GM21381 (cell line): ENCODE results near the gene TSPO2.
"Not testable (repeated sequence)": the region's sequence is repeated elsewhere in the genome, so short reads cannot be mapped to it uniquely, and the experiment has no call there.

ENCODE experiments used
- ATAC-seq: cut with Tn5 transposase; IDR thresholded peaks from one replicate; pipeline ENCODE4 v1.9.1; 2021; ENCODE audit warnings: mild to moderate bottlenecking, moderate library complexity; ENCODE audit not compliant: unreplicated experiment

Gene TSPO2

GRCh38 chr6:41042226-41043055 lies at the start of gene TSPO2:
Gene TSPO2 (plus strand): TSS chr6:41042467. CDS start chr6:41042986, 519 bp downstream.
- ATAC-seq, result no peak

- ATAC-seq, result no peak
Observed at GRCh38 chr6:40992746-40993145, 49.5 kb upstream of the TSPO2 start.

GRCh38 chr6:40996591-40997233 lies 45.6 kb upstream of the TSPO2 start:
- ATAC-seq, result no peak

GRCh38 chr6:40997234-40997957 lies 44.9 kb upstream of the TSPO2 start:
- no peak for ATAC-seq

- ATAC-seq, result no peak
Observed at GRCh38 chr6:40998661-40999060, 43.6 kb upstream of the TSPO2 start.

GRCh38 chr6:40999569-40999968 lies 42.7 kb upstream of the TSPO2 start:
- no peak for ATAC-seq

GRCh38 chr6:41000248-41000647 lies 42.0 kb upstream of the TSPO2 start:
- no peak for ATAC-seq

- no peak for ATAC-seq
Observed at GRCh38 chr6:41002168-41002567, 40.1 kb upstream of the TSPO2 start.

GRCh38 chr6:41006217-41006616 lies 36.0 kb upstream of the TSPO2 start:
- ATAC-seq, result peak; percentile 61

GRCh38 chr6:41006980-41007379 lies 35.3 kb upstream of the TSPO2 start:
- not testable (repeated sequence) for ATAC-seq

- no peak for ATAC-seq
Observed at GRCh38 chr6:41008011-41008410, 34.3 kb upstream of the TSPO2 start.

- no peak for ATAC-seq
Observed at GRCh38 chr6:41009669-41010068, 32.6 kb upstream of the TSPO2 start.

- no peak for ATAC-seq
Observed at GRCh38 chr6:41011673-41012072, 30.6 kb upstream of the TSPO2 start.

- no peak for ATAC-seq
Observed at GRCh38 chr6:41013466-41014153, 28.7 kb upstream of the TSPO2 start.

GRCh38 chr6:41014780-41015179 lies 27.5 kb upstream of the TSPO2 start:
- no peak for ATAC-seq

GRCh38 chr6:41015860-41016259 lies 26.4 kb upstream of the TSPO2 start:
- ATAC-seq, result not testable (repeated sequence)

GRCh38 chr6:41017663-41018062 lies 24.6 kb upstream of the TSPO2 start:
- no peak for ATAC-seq

GRCh38 chr6:41021832-41022231 lies 20.4 kb upstream of the TSPO2 start:
- ATAC-seq, result no peak

- no peak for ATAC-seq
Observed at GRCh38 chr6:41022294-41022693, 20.0 kb upstream of the TSPO2 start.

- ATAC-seq, result no peak
Observed at GRCh38 chr6:41023114-41023513, 19.2 kb upstream of the TSPO2 start.

GRCh38 chr6:41025966-41026530 lies 16.2 kb upstream of the TSPO2 start:
- ATAC-seq, result no peak
